Gastroesophageal sphincter (tissue), 4 donors: ENCODE results near the gene RNF113B. TPM values are rescaled to one million over a fixed set of nuclear protein-coding genes. Genes with fewer than 3 reads are reported as not detected.

Experiments
- ATAC-seq: fragments of 150-250 bp; one replicate; pipeline ENCODE4 v1.9.1; 2016; ENCODE audit warnings: mild to moderate bottlenecking, moderate library complexity
- H3K27ac ChIP-seq, 4 donors: fragments of 200-600 bp; sonication (generic) in 3 of 4; 1 replicate in 3 of 4; 2 replicates in 1 of 4; pipeline ENCODE4 v1.5.1; 2016 to 2019
- H3K27me3 ChIP-seq: fragments of 200-600 bp; sonication (generic); one replicate; pipeline ENCODE4 v1.5.1; 2019
- H3K36me3 ChIP-seq, 2 donors: fragments of 200-600 bp; sonication (generic); one replicate each; pipeline ENCODE4 v1.5.1; 2019; ENCODE audit warnings: control low read depth in 1 of 2
- H3K4me1 ChIP-seq, 3 donors: fragments of 200-600 bp; sonication (generic); 1 replicate in 2 of 3; 2 replicates in 1 of 3; pipeline ENCODE4 v1.5.1; 2016 to 2019; ENCODE audit warnings: control low read depth in 2 of 3
- H3K4me3 ChIP-seq, 2 donors: fragments of 200-600 bp; sonication (generic); one replicate each; pipeline ENCODE4 v1.5.1; 2019; ENCODE audit warnings: mild to moderate bottlenecking in 1 of 2, moderate library complexity in 1 of 2
- H3K9me3 ChIP-seq, 3 donors: fragments of 200-600 bp; sonication (generic); one replicate each; pipeline ENCODE4 v1.5.1; 2017 to 2019; ENCODE audit warnings: control low read depth in 2 of 3
- CTCF ChIP-seq, 4 experiments: fragments of 200-600 bp in 2 of 4; fragments of 450-650 bp in 2 of 4; sonication (generic) in 1 of 4; IDR thresholded peaks; one replicate each; pipeline ENCODE4 v1.5.1; 2017 to 2019; ENCODE audit warnings: antibody characterized with exemption in 4 of 4, mild to moderate bottlenecking in 2 of 4, moderate library complexity in 2 of 4
- EP300 ChIP-seq: sonication (generic); formaldehyde crosslinking; IDR thresholded peaks from one replicate; pipeline ENCODE4 v1.6.1; 2017; ENCODE audit warnings: antibody characterized with exemption, mild to moderate bottlenecking
- POLR2A ChIP-seq, 2 donors: fragments of 450-650 bp; IDR thresholded peaks; one replicate each; pipeline ENCODE4 v1.6.1; 2017; ENCODE audit warnings: antibody characterized with exemption in 2 of 2, mild to moderate bottlenecking in 2 of 2, moderate library complexity in 1 of 2
- POLR2AphosphoS5 ChIP-seq: sonication (generic); formaldehyde crosslinking; IDR thresholded peaks from one replicate; pipeline ENCODE4 v1.6.1; 2017; ENCODE audit warnings: antibody characterized with exemption
- WGBS, 2 donors: methylation state at CpG; one replicate each; pipeline ENCODE4 v1.1.5; 2018; ENCODE audit warnings: low coverage in 1 of 2; 5-methylcytosine and 5-hydroxymethylcytosine counted together
- total RNA-seq, 4 donors: library from RNA; depleted of rRNA; stranded (reverse); fragments of >200 nt; gene quantifications; one replicate each; pipeline ENCODE4 v1.1.0, GENCODE V29; 2016

RNF113B gene
- total RNA-seq = not detected

- H3K4me1 ChIP-seq = peaks cover 9 to 38% (median 28%) of the 10 kb centered on the region in 3 donors
- no peak within 1 kb of the TSS for H3K27ac ChIP-seq
- no peaks in the 10 kb centered on the region for H3K27me3 ChIP-seq
- H3K4me3 ChIP-seq = no peak within 1 kb of the TSS
- H3K9me3 ChIP-seq = no peaks in the 10 kb centered on the region
- WGBS, 2 donors = 93 to 95% methylated on average over 3 to 8 of the region's 58 CpGs
- TF ChIP-seq POLR2A (IDR thresholded peaks at IDR 0.05) = no peak
- TF ChIP-seq CTCF (IDR thresholded peaks at IDR 0.05) = no peak
- no peak for TF ChIP-seq POLR2AphosphoS5
- TF ChIP-seq EP300 = no peak
- no peak for ATAC-seq
- no peaks in the 10 kb centered on the region for H3K36me3 ChIP-seq
These were observed at the start of gene RNF113B for GRCh38 chr13:98176777-98177608. Gene RNF113B (minus strand): TSS chr13:98177269. CDS start chr13:98177236, 33 bp downstream.

- H3K36me3 ChIP-seq = no peaks in the 10 kb centered on the region
- no peak for ATAC-seq
- H3K4me3 ChIP-seq = no peak overlapping the region
- H3K4me1 ChIP-seq = peaks cover 0 to 19% (median 0%) of the 10 kb centered on the region in 3 donors
- 56 to 80% methylated on average over 2 to 5 of the region's 5 CpGs for WGBS, 2 donors
- H3K27me3 ChIP-seq = no peaks in the 10 kb centered on the region
- H3K27ac ChIP-seq = no peak overlapping the region
- TF ChIP-seq POLR2A (IDR thresholded peaks at IDR 0.05) = no peak
- H3K9me3 ChIP-seq = no peaks in the 10 kb centered on the region
These were observed 49.4 kb upstream of the RNF113B start for GRCh38 chr13:98226496-98226895.

- H3K4me3 ChIP-seq = no peak overlapping the region
- no peaks in the 10 kb centered on the region for H3K9me3 ChIP-seq
- TF ChIP-seq POLR2A (IDR thresholded peaks at IDR 0.05) = no peak
- no peak for TF ChIP-seq CTCF (IDR thresholded peaks at IDR 0.05)
- TF ChIP-seq EP300 = no peak
- no peak for TF ChIP-seq POLR2AphosphoS5
- no peak overlapping the region for H3K27ac ChIP-seq
- ATAC-seq = no peak
- H3K4me1 ChIP-seq = peaks cover 0 to 32% (median 0%) of the 10 kb centered on the region in 3 donors
- no peaks in the 10 kb centered on the region for H3K27me3 ChIP-seq
- H3K36me3 ChIP-seq = no peaks in the 10 kb centered on the region
- 91 to 93% methylated on average over 13 to 20 of the region's 20 CpGs for WGBS, 2 donors
These were observed 48.2 kb upstream of the RNF113B start for GRCh38 chr13:98225036-98225940.

- no peaks in the 10 kb centered on the region for H3K9me3 ChIP-seq
- no peak for ATAC-seq
- TF ChIP-seq CTCF (IDR thresholded peaks at IDR 0.05) (no peak), EP300 (no peak), POLR2AphosphoS5 (no peak), POLR2A (IDR thresholded peaks at IDR 0.05) (no peak)
- no peak overlapping the region for H3K27ac ChIP-seq
- H3K36me3 ChIP-seq = no peaks in the 10 kb centered on the region
- 85 to 100% methylated on average over 5 of the region's 5 CpGs for WGBS, 2 donors
- no peaks in the 10 kb centered on the region for H3K27me3 ChIP-seq
- H3K4me3 ChIP-seq = no peak overlapping the region
- H3K4me1 ChIP-seq = peaks cover 0 to 39% (median 0%) of the 10 kb centered on the region in 3 donors
These were observed 47.5 kb upstream of the RNF113B start for GRCh38 chr13:98224557-98224956.

- Histone ChIP-seq H3K4me3 (no peak overlapping the region), H3K27me3 (no peaks in the 10 kb centered on the region), H3K27ac (no peak overlapping the region), H3K4me1 (peaks cover 0 to 41% (median 0%) of the 10 kb centered on the region in 3 donors), H3K36me3 (no peaks in the 10 kb centered on the region), H3K9me3 (no peaks in the 10 kb centered on the region)
- ATAC-seq = no peak
- TF ChIP-seq POLR2A (IDR thresholded peaks at IDR 0.05) (no peak), POLR2AphosphoS5 (no peak), EP300 (no peak), CTCF (IDR thresholded peaks at IDR 0.05) (no peak)
These were observed 46.7 kb upstream of the RNF113B start for GRCh38 chr13:98223741-98224140.
